Hindlimb muscle (tissue), 1 donor: ENCODE data around the gene GNS. TPM values are rescaled to one million over a fixed set of nuclear protein-coding genes. Genes with fewer than 3 reads are reported as not detected.
"Not testable (repeated sequence)": the region's sequence is repeated elsewhere in the genome, so short reads cannot be mapped to it uniquely, and the experiment has no call there.

ENCODE experiments used
- DNase-seq: peaks from one replicate; pipeline ENCODE4 v3.0.0-alpha.2; 2013
- polyA plus RNA-seq: library from polyadenylated mRNA; unstranded; fragments of 120-200 nt; gene quantifications from one replicate; pipeline ENCODE4 v1.2.1, GENCODE V29; 2013; ENCODE audit not compliant: insufficient read length

GNS gene
- polyA plus RNA-seq, 1 donor = 60.6 TPM

GRCh38 chr12:64779354-64779974, 20.3 kb upstream of the GNS start:
- DNase-seq = no peak

GRCh38 chr12:64775147-64775736, 16.0 kb upstream of the GNS start:
- DNase-seq = not testable (repeated sequence)

DNA sequence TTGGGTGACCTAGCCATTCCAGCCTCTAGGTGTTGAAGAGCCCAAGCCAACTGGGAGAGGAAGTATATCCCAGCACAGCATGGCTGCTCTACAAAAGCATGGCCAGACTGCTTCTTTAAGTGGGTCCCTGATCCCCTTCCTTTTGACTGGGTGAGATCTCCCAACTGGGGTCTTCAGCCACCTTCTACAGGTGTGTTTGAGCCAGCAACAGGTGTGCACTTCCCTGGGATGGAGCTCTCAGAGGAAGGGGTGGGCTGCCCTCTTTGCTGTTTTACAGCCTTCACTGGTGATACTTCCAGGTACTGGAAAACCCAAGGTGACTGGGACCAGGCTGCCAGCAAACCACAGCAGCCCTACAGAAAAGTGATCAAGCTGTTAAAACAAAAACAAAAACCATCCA, 14.2 kb upstream of the GNS start:
- DNase-seq = no peak

- DNase-seq = no peak
Measured at GRCh38 chr12:64767495-64767894, 8.3 kb upstream of the GNS start.

DNA sequence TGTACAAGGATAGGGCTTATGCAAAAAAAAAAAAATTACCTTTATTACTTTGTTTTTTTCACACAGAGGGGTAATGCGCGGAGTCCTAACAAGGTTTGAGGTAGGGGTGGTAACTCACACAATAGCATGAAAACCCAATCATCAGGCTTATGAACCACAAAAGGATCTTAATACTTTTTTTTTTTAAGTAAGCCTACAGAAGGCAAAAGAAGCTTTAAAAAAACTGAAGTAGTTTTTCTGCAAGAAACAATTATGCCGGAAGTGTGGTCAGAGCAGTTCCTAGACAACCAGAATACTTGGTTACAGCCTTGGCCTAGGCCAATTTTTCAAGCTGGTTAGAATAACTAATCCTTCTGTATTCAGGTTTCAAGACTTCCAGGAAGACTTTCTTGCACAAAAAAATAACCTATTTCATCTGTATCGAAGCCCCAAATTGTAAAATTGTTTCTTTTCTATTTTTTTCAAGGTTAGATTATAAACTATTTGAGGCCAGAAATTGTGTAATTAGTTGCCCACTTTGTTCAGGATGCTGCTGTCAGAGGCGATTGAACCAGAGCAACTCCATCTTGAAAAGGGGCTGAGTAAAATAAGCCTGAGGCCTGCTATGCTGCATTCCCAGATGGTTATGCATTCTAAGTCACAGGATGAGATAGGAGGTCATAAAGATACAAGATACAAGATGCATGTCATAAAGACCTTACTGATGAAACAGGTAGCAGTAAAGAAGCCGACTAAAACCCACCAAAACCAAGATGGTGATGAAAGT, 1.8 kb upstream of the GNS start:
- no peak for DNase-seq

GRCh38 chr12:64757771-64758170, 1.4 kb downstream of the GNS start:
- no peak for DNase-seq

DNA sequence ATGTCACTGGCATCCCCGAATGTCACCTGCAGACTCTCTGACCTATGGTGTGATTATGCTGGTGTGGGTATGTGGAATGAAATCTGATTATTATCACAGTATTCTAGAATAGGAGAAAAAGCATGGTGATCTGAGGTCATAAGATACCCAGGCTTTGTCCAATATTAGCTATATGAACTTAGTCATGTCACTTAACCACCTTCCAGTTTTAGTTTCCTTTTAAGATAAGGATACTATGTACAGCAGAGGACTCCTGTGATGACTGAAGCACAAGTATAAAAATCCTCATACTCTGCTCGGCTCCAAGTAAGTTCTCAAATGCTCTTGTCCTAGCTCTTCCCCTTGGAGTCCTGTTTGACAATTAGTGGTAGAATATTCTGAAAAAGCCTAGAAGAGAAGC, 2.8 kb downstream of the GNS start:
- DNase-seq = no peak

- no peak for DNase-seq
Measured at GRCh38 chr12:64753427-64753826, 5.8 kb downstream of the GNS start.

DNA sequence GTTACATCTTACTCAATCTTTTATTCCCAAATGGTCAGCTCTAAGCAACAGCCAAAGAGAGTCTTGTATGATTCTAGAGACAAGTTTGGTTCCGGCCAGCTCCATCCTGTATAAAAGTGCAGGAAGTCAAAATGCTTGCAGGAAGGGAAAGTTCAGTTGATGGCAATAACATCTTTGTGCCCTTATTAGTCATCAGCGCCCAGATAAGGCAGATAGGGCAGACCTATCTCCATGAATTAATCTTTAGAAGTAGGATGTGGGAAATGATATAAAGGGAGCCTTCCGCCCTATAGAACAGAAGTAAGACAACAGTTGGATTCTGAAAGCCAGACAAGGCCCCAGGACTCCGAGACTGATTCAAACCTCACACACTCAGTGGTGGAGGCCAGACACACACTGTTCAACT, 6.4 kb downstream of the GNS start:
- DNase-seq = no peak

- DNase-seq = no peak
Measured at GRCh38 chr12:64752032-64752431, 7.2 kb downstream of the GNS start.

- DNase-seq = no peak
Measured at GRCh38 chr12:64749461-64750200, 9.6 kb downstream of the GNS start.

DNA sequence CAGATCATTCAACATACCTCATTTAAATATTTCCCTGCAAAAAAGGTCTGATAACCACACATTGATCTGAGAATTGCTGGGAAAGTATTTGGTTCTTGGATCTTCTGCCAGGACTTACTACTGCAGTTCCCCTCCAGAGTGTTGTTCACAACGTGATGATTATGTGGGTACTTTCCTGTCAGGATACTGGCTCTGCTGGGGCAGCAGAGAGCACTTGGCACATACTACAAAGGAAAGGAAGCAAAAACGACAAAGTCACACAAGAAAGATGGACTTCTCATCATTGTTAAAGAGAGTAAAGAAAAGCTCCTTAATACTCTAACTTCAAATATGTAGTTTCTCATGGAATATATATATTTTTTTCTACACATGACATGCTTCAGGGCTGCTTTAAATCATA, 11.5 kb downstream of the GNS start:
- no peak for DNase-seq

DNA sequence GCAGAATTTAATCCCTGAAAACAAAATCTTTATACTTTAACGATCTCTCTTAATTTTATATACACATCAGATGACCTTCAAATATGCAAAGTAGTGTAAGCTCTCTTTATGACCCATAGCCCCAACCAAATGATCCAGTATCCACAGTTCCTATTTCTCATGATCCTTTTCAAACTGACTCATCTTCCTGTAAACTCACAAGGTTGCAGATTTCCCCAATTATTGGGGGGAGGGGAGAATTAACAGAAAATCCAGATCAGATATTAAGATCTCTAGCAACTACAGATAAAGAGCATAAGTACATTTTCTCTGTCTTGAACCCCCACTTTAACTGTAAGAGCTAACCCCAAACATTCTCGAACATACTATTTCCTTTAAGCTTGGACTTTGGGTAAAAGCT, 12.5 kb downstream of the GNS start:
- DNase-seq = no peak

GRCh38 chr12:64745980-64746379, 13.2 kb downstream of the GNS start:
- no peak for DNase-seq

DNA sequence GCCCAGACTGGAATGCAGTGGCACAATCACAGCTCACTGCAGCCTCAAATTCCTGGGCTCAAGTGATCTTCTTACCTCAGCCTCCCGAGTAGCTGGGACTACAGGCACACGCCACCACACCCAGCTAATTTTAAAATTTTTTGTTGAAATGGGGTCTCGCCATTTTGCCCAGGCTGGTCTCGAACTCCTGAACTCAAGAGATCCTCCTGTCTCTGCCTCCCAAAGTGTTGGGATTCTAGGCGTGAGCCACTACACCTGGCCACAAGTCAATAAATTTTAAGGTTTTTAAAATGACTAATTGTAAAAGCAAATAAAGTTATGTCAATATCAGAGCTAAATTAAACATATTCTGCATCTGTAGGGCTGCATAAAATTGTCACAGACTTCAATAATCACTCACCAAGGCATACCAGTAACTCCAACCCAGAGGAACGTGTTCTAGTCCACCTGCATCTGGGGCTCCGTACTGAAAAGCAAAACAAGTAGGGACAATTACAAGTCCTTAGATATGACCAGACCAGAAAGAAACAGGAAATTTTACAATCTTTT, 13.9 kb downstream of the GNS start:
- DNase-seq = no peak

GRCh38 chr12:64744422-64745258, 14.6 kb downstream of the GNS start:
- no peak for DNase-seq

DNA sequence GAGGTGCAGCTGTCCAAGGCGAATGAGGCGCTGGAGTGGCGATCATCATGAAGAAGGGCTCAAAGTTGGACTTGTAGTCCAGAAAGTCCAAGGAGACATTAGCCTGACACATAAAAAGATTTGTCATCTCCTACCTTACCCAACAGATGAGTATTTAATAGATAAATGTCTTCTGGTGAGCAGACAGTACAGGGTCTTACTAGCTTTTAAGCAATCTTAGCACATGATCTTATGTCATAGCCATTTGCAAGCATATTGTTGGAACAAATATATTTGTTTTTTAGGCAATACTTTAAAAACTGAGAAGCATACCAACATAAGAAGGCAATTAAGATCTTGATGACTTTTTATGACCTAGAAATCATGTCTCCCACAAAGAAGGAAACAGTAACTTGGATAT, 16.0 kb downstream of the GNS start:
- DNase-seq = no peak

DNA sequence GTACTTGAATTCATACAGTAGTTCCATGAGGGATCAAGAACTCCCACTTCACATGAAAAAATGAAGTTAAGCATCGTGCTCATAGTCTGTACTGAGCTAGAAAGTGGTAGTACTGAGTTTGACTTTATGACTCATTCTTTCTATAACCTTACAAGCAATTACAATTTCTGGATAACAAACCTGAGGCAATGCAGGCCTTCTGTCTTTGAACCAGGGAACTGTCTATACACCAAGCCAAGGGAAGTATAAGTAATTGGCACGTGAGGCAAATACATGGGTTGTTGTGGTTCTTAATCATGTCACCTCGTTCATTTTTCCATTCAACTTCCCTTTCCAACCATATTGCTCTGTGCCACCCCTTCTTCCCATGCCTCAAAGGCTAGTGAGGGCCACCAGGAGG, 16.8 kb downstream of the GNS start:
- no peak for DNase-seq

GRCh38 chr12:64740646-64741045, 18.6 kb downstream of the GNS start:
- no peak for DNase-seq

DNA sequence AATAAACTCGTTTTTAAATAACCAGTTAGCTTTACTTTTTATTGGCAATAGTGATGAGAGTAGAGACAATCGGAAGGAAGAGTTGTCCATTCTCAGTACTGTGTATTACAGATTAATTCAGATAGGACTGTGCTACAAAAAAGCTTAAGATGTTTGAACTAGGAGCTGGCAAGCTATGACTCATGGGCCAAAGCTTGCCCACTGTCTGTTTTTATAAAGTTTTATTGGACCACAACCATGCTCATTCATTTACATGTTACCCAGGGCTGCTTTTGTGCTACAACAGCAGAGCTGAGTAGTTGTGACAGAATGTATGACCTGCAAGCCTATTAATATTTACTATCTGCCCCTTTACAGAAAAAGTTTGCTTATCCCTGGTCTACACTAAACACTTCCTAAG, 19.4 kb downstream of the GNS start:
- no peak for DNase-seq

- no peak for DNase-seq
Measured at GRCh38 chr12:64737539-64737938, 21.7 kb downstream of the GNS start.

- DNase-seq = no peak
Measured at GRCh38 chr12:64736771-64737170, 22.4 kb downstream of the GNS start.
